BJ (cell line): Measurements from ENCODE around the gene PKHD1. TPM values are rescaled to one million over a fixed set of nuclear protein-coding genes. Genes with fewer than 3 reads are reported as not detected.

Experiments
- CTCF ChIA-PET: fragments of 350-600 bp; formaldehyde crosslinking; extraction: SDS; loops from one replicate; lab custom pipeline; 2021; ENCODE audit warnings: antibody characterized with exemption, inconsistent platforms; lab: Yijun Ruan, JAX
- POLR2A ChIA-PET: fragments of 300-600 bp; sonication (Branson Sonifier 250); formaldehyde crosslinking; extraction: SDS; loops from one replicate; lab custom pipeline; 2021; ENCODE audit warnings: antibody characterized with exemption; lab: Charles Lee
- DNase-seq: peaks from one replicate; pipeline ENCODE4 v3.0.0-alpha.2; 2011; ENCODE audit warnings: low read depth
- H3K27me3 ChIP-seq: 2 replicates; pipeline ENCODE4 v1.6.0; 2011; ENCODE audit warnings: low read length; ENCODE audit not compliant: control insufficient read depth, insufficient read depth
- H3K36me3 ChIP-seq: 2 replicates; pipeline ENCODE4 v1.5.1; 2011; ENCODE audit warnings: low read length; ENCODE audit not compliant: control insufficient read depth, insufficient read depth
- H3K4me3 ChIP-seq: 2 replicates; pipeline ENCODE4 v1.5.1; 2011; ENCODE audit warnings: low read depth, mild to moderate bottlenecking, control low read depth, low read length
- CTCF ChIP-seq: IDR thresholded peaks from 2 replicates; pipeline ENCODE4 v1.5.1; 2011; ENCODE audit warnings: low read depth, mild to moderate bottlenecking, control low read depth, inconsistent platforms, low read length, moderate library complexity; ENCODE audit not compliant: insufficient read depth
- polyA plus RNA-seq: library from polyadenylated mRNA; depleted of rRNA; stranded (reverse); fragments of >200 nt; gene quantifications from 2 replicates; pipeline ENCODE4 v1.2.3, GENCODE V29; 2011

Gene PKHD1
- polyA plus RNA-seq, 1 experiment: not detected

GRCh38 chr6:51820555-51820954 lies 266.9 kb downstream of the PKHD1 start:
- Histone ChIP-seq H3K4me3 (no peak overlapping the region), H3K27me3 (no peaks in the 10 kb centered on the region), H3K36me3 (no peaks in the 10 kb centered on the region)
- CTCF ChIA-PET: no interaction called here
- no peak for TF ChIP-seq CTCF
- no peak for DNase-seq
- POLR2A ChIA-PET: no interaction called here

GRCh38 chr6:51818520-51819022 lies 268.8 kb downstream of the PKHD1 start:
- no peak for TF ChIP-seq CTCF
- ChIA-PET POLR2A (no interaction called here), CTCF (no interaction called here)
- DNase-seq: no peak
- H3K36me3 ChIP-seq: no peaks in the 10 kb centered on the region
- no peaks in the 10 kb centered on the region for H3K27me3 ChIP-seq
- H3K4me3 ChIP-seq: no peak overlapping the region

DNA sequence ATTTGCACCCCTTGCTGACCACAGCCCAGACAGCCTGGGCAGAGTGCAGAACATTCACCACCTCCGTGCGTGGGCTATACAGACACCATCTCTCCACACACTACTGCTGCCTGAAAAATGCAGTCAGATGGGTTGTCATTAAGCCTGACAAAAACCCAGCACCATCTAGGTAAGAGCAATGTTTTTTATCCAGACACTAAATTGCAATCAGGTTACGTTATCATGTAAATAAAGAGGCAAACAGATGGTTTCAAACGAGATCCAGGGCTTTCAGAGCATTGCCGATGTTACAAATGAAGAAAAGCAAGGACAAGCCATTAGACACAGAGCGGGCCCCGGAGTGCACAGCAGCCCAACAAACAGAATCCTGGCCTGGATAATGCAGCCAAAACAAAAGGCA lies 269.6 kb downstream of the PKHD1 start:
- POLR2A ChIA-PET: no interaction called here
- no peak overlapping the region for H3K4me3 ChIP-seq
- TF ChIP-seq CTCF: no peak
- DNase-seq: no peak
- no peaks in the 10 kb centered on the region for H3K27me3 ChIP-seq
- CTCF ChIA-PET: no interaction called here
- no peaks in the 10 kb centered on the region for H3K36me3 ChIP-seq

DNA sequence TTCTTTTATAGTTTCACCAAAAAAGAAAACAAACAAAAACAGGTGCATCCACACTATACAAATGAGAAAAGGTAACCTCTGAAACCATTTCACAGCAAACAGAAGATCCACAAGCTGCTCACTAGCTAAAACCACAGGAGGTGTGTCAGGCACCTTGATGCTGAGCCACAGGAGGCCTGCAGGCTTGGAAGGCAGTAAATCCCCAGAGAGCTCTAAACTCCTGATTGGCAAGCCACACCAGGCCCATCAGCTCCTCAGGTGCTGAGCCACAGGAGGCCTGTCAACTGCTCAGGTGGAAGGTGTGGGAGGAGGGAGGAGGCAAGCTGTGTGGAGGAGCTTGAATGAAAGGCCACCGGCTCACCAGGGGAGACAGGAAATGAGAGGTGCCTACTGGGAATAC lies 273.0 kb downstream of the PKHD1 start:
- H3K27me3 ChIP-seq: no peaks in the 10 kb centered on the region
- CTCF ChIA-PET: interaction anchor here (0.6 kb wide), 1 partner anchor 18 kb away, joined by 4 read pairs; no protein-coding TSS in a partner anchor
- POLR2A ChIA-PET: interaction anchor here (0.5 kb wide), 1 partner anchor 120 kb away, joined by 14 read pairs; no protein-coding TSS in a partner anchor
- TF ChIP-seq CTCF: no peak
- DNase-seq: no peak
- H3K36me3 ChIP-seq: no peaks in the 10 kb centered on the region
- no peak overlapping the region for H3K4me3 ChIP-seq

DNA sequence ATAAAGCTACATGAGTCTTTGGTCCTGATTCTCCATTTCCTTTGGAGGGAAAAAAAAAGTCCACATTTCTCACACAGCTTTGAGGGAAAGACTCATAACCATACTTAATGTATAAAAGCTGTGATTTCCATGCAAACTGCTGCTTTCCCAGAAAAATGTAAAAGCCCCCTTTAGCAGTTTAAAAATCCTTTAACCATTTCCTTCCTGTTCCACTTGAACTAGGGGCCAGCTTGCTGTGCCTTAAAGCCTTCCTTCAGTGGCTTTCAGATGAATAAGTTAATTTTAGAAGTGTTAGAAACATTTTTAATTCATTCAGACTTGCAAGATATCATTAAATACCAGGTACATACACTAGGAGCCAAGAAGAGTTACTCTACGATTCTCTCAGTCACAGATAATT lies 273.5 kb downstream of the PKHD1 start:
- no peaks in the 10 kb centered on the region for H3K27me3 ChIP-seq
- no peak for TF ChIP-seq CTCF
- H3K4me3 ChIP-seq: no peak overlapping the region
- ChIA-PET POLR2A (interaction anchor here (0.5 kb wide), 1 partner anchor 120 kb away, joined by 14 read pairs; no protein-coding TSS in a partner anchor), CTCF (interaction anchor here (0.6 kb wide), 1 partner anchor 18 kb away, joined by 4 read pairs; no protein-coding TSS in a partner anchor)
- no peaks in the 10 kb centered on the region for H3K36me3 ChIP-seq
- DNase-seq: no peak
